Astrocyte (in vitro differentiated cells and primary cell): ENCODE measurements around the gene PLPPR4. TPM values are rescaled to one million over a fixed set of nuclear protein-coding genes. Genes with fewer than 3 reads are reported as not detected.

Source experiments
- DNase-seq: peaks from one replicate; pipeline ENCODE4 v3.0.0-alpha.2; 2010; ENCODE audit warnings: low read depth
- FAIRE-seq: peaks from 2 replicates; lab custom pipeline; 2011; peaks lifted over from hg19 to GRCh38; lab: Jason Lieb, UNC
- H2AFZ ChIP-seq: 2 replicates; pipeline ENCODE4 v1.6.0; 2012; ENCODE audit warnings: low read depth, low read length, inconsistent platforms
- H3K27ac ChIP-seq: 2 replicates; pipeline ENCODE4 v1.5.1; 2011; ENCODE audit warnings: low read depth, low read length, inconsistent platforms
- H3K27me3 ChIP-seq: 2 replicates; pipeline ENCODE4 v1.6.0; 2011; ENCODE audit warnings: low read length, inconsistent platforms; ENCODE audit not compliant: insufficient read depth
- H3K36me3 ChIP-seq: 2 replicates; pipeline ENCODE4 v1.5.1; 2011; ENCODE audit warnings: low read length, inconsistent platforms; ENCODE audit not compliant: insufficient read depth
- H3K4me1 ChIP-seq: 2 replicates; pipeline ENCODE4 v1.5.1; 2011; ENCODE audit warnings: low read length, inconsistent platforms; ENCODE audit not compliant: insufficient read depth
- H3K4me2 ChIP-seq: 2 replicates; pipeline ENCODE4 v1.6.0; 2012; ENCODE audit warnings: low read length, inconsistent platforms
- H3K4me3 ChIP-seq: 2 replicates; pipeline ENCODE4 v1.5.1; 2011; ENCODE audit warnings: low read depth, mild to moderate bottlenecking, low read length, inconsistent platforms; ENCODE audit not compliant: insufficient read depth
- H3K79me2 ChIP-seq: 2 replicates; pipeline ENCODE4 v1.6.0; 2012; ENCODE audit warnings: mild to moderate bottlenecking, low read length, inconsistent platforms; ENCODE audit not compliant: insufficient read depth
- H3K9ac ChIP-seq: 2 replicates; pipeline ENCODE4 v1.6.0; 2012; ENCODE audit warnings: mild to moderate bottlenecking, low read length, inconsistent platforms
- H3K9me3 ChIP-seq: 2 replicates; pipeline ENCODE4 v1.5.1; 2012; ENCODE audit warnings: low read depth, mild to moderate bottlenecking, low read length, inconsistent platforms; ENCODE audit not compliant: insufficient read depth
- H4K20me1 ChIP-seq: 2 replicates; pipeline ENCODE4 v1.6.0; 2012; ENCODE audit warnings: low read length, inconsistent platforms; ENCODE audit not compliant: insufficient read depth
- H3K27ac Mint-ChIP-seq: one replicate; pipeline ENCODE4 v1.8.0; 2021; ENCODE audit warnings: mild to moderate bottlenecking, mixed read lengths; ENCODE audit not compliant: unreplicated experiment
- H3K27me3 Mint-ChIP-seq: one replicate; pipeline ENCODE4 v1.8.0; 2021; ENCODE audit warnings: low read depth, mixed read lengths; ENCODE audit not compliant: unreplicated experiment
- H3K36me3 Mint-ChIP-seq: one replicate; pipeline ENCODE4 v1.8.0; 2021; ENCODE audit warnings: low read depth, mixed read lengths; ENCODE audit not compliant: unreplicated experiment
- H3K4me1 Mint-ChIP-seq: one replicate; pipeline ENCODE4 v1.8.0; 2021; ENCODE audit warnings: low read depth, mixed read lengths; ENCODE audit not compliant: unreplicated experiment
- H3K4me3 Mint-ChIP-seq: one replicate; pipeline ENCODE4 v1.8.0; 2021; ENCODE audit warnings: mild to moderate bottlenecking, moderate library complexity, mixed read lengths; ENCODE audit not compliant: unreplicated experiment
- H3K9me3 Mint-ChIP-seq: one replicate; pipeline ENCODE4 v1.8.0; 2021; ENCODE audit warnings: mild to moderate bottlenecking, mixed read lengths; ENCODE audit not compliant: unreplicated experiment
- CTCF ChIP-seq: IDR thresholded peaks from 2 replicates; pipeline ENCODE4 v1.5.1; 2011; ENCODE audit warnings: low read depth, mild to moderate bottlenecking, inconsistent platforms, low read length, moderate library complexity; ENCODE audit not compliant: insufficient read depth
- EZH2 ChIP-seq: IDR thresholded peaks from 2 replicates; pipeline ENCODE4 v1.6.1; 2012; ENCODE audit warnings: mild to moderate bottlenecking, low read length, inconsistent platforms; ENCODE audit not compliant: insufficient read depth
- total RNA-seq: library from RNA; stranded (reverse); gene quantifications from 2 replicates; pipeline ENCODE4 v1.2.1, GENCODE V29; 2021

Gene PLPPR4
- total RNA-seq, 1 donor from 2014 or later, result 0.07 TPM

DNA sequence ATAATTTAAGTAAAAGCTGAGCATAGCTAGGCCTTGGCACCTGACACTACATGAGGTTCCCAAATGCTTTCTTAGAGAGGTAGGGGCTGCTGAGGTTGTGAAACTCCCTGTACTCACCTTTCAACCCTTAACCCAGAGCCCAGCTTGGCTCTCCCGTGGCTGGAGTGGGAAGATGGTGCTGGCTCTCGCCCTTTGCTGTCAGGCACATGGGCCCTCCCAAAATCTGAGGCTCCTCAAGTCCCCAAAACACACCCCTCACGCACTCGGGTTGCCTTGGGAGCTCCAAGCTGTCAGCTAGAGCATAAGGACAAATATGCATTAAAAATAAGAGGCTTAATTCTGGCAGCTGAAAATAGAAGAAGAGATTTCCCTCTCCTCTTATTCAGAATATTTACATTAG, 46.7 kb upstream of the PLPPR4 start:
- Histone ChIP-seq H3K27me3 (no peaks in the 10 kb centered on the region), H2AFZ (no peak overlapping the region), H3K36me3 (no peaks in the 10 kb centered on the region), H3K9ac (no peak overlapping the region), H3K79me2 (no peaks in the 10 kb centered on the region), H3K4me1 (no peaks in the 10 kb centered on the region), H3K9me3 (no peaks in the 10 kb centered on the region), H3K27ac (no peak overlapping the region), H3K4me2 (no peak overlapping the region), H4K20me1 (no peaks in the 10 kb centered on the region), H3K4me3 (no peak overlapping the region)
- no peak overlapping the region for H3K27ac Mint-ChIP-seq
- DNase-seq, result no peak
- H3K27me3 Mint-ChIP-seq, result no peaks in the 10 kb centered on the region
- TF ChIP-seq EZH2 (no peak), CTCF (no peak)
- FAIRE-seq, result no peak
- peaks cover 6% of the 10 kb centered on the region for H3K9me3 Mint-ChIP-seq
- H3K36me3 Mint-ChIP-seq, result no peaks in the 10 kb centered on the region
- peaks cover 4% of the 10 kb centered on the region for H3K4me1 Mint-ChIP-seq
- no peak overlapping the region for H3K4me3 Mint-ChIP-seq

- Histone ChIP-seq H4K20me1 (no peaks in the 10 kb centered on the region), H3K9me3 (no peaks in the 10 kb centered on the region), H3K36me3 (no peaks in the 10 kb centered on the region), H3K4me2 (no peak overlapping the region), H3K4me1 (no peaks in the 10 kb centered on the region), H2AFZ (no peak overlapping the region), H3K27ac (no peak overlapping the region), H3K79me2 (no peaks in the 10 kb centered on the region), H3K4me3 (no peak overlapping the region), H3K9ac (no peak overlapping the region), H3K27me3 (no peaks in the 10 kb centered on the region)
- no peaks in the 10 kb centered on the region for H3K36me3 Mint-ChIP-seq
- no peaks in the 10 kb centered on the region for H3K27me3 Mint-ChIP-seq
- no peak for DNase-seq
- H3K4me3 Mint-ChIP-seq, result no peak overlapping the region
- no peak overlapping the region for H3K27ac Mint-ChIP-seq
- FAIRE-seq, result no peak
- H3K4me1 Mint-ChIP-seq, result peaks cover 4% of the 10 kb centered on the region
- TF ChIP-seq EZH2, result no peak
- TF ChIP-seq CTCF, result no peak
- H3K9me3 Mint-ChIP-seq, result peaks cover 6% of the 10 kb centered on the region
Measured at GRCh38 chr1:99218572-99218971, 45.7 kb upstream of the PLPPR4 start.

- no peak overlapping the region for H3K27ac ChIP-seq
- H3K36me3 ChIP-seq, result no peaks in the 10 kb centered on the region
- H3K4me3 ChIP-seq, result no peak overlapping the region
- no peak overlapping the region for H3K27ac Mint-ChIP-seq
- no peak for FAIRE-seq
- H4K20me1 ChIP-seq, result no peaks in the 10 kb centered on the region
- no peaks in the 10 kb centered on the region for H3K27me3 ChIP-seq
- TF ChIP-seq CTCF, result no peak
- no peak for TF ChIP-seq EZH2
- H3K27me3 Mint-ChIP-seq, result no peaks in the 10 kb centered on the region
- no peaks in the 10 kb centered on the region for H3K4me1 ChIP-seq
- H3K9me3 ChIP-seq, result no peaks in the 10 kb centered on the region
- H3K79me2 ChIP-seq, result no peaks in the 10 kb centered on the region
- no peak overlapping the region for H3K4me3 Mint-ChIP-seq
- H3K4me1 Mint-ChIP-seq, result peaks cover 4% of the 10 kb centered on the region
- H3K36me3 Mint-ChIP-seq, result no peaks in the 10 kb centered on the region
- peaks cover 6% of the 10 kb centered on the region for H3K9me3 Mint-ChIP-seq
- no peak overlapping the region for H3K9ac ChIP-seq
- no peak for DNase-seq
- H3K4me2 ChIP-seq, result no peak overlapping the region
- no peak overlapping the region for H2AFZ ChIP-seq
Measured at GRCh38 chr1:99218999-99219398, 45.3 kb upstream of the PLPPR4 start.
